GM12891 (cell line): ENCODE results near the gene ELOVL5.

ENCODE experiments used
- PAX5 ChIP-seq: IDR thresholded peaks from 2 replicates; pipeline ENCODE4 v1.6.1; 2011; ENCODE audit warnings: low read length, moderate library complexity, mild to moderate bottlenecking; ENCODE audit not compliant: insufficient read depth, severe bottlenecking
- POLR2A ChIP-seq: IDR thresholded peaks from 2 replicates; pipeline ENCODE4 v1.6.1; 2011; ENCODE audit warnings: low read depth, low read length, control low read depth
- POLR2AphosphoS5 ChIP-seq: IDR thresholded peaks from 2 replicates; pipeline ENCODE4 v1.6.1; 2011; ENCODE audit warnings: low read depth, low read length, control low read depth
- TAF1 ChIP-seq: IDR thresholded peaks from 2 replicates; pipeline ENCODE4 v1.6.1; 2011; ENCODE audit warnings: low read depth, low read length, control low read depth

DNA sequence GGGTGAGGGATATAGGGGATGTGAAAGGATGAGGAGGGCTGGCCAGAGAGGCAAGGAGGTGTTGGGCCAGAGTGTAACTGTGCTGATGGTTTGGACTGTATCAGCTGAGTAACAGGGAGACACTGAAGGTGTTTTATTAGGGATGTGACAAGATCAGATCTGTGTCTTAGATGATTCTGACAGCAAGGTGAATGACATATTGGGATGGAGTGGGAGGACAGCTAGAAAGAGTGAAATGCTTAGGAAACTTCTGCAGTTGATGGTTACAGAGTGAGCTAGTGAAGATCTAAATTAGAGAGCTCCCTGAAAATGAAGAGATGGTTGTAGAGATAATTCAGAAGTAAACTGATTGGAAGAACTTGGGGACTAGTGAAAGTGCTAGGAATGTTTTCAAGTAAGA is 47.2 kb upstream of the ELOVL5 start:
- TF ChIP-seq PAX5 (no peak), POLR2A (no peak), POLR2AphosphoS5 (no peak), TAF1 (no peak)
